ENCODE results near the gene KCNG3. TPM values are rescaled to one million over a fixed set of nuclear protein-coding genes. Genes with fewer than 3 reads are reported as not detected.
"Not testable (repeated sequence)": the region's sequence is repeated elsewhere in the genome, so short reads cannot be mapped to it uniquely, and the experiment has no call there.

The KCNG3 gene
- total RNA-seq, 1 donor from 2014 or later = under 0.01 TPM

DNA sequence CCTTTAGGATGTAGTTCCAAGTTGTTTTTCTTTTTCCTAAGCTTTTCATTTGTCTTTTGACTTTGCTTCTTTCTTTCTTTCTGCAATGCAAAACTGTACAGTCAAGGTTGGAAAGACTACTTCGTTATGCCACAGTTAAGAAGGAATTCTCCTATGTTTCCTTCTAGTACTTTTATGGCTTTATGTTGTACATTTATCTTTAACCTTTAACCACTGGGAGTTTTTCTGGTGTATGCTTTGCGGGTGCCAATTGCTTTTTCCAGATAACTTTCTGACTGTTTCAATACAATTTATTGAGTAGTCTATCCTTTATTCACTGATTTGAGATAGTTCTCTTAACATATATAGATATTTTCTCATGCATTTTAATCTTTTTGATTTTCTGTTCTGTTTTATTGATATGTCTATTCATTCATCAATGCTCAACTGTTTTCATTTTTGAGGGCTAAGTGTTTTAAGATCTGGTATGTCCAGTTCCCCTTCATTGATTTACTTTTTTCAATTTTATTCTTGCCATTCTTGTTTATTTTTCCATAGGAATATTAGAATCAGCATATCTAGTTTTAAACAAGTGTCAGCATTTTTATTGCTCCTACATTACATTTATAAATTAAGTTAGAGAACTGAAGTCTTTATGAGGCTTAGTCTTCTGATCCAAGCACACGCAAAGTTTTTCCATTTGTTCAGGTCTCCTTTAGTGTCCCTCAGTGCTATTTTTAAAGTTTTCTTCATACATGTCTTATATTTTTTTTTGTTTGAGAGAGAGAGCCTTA lies 82.9 kb downstream of the KCNG3 start:
- Histone ChIP-seq H3K4me3 (ENCODE audit: low read length in 3 of 3) (no peak overlapping the region), H3K9ac (ENCODE audit: low read depth in 1 of 3, low read length in 3 of 3) (no peak overlapping the region), H3K27ac (ENCODE audit: low read depth, low read length) (no peak overlapping the region), H3K4me1 (ENCODE audit: control insufficient read depth in 3 of 3, insufficient read depth in 3 of 3, low read length in 3 of 3) (no peaks in the 10 kb centered on the region), H3K36me3 (ENCODE audit: control insufficient read depth in 3 of 3, insufficient read depth in 3 of 3, low read length in 3 of 3) (no peaks in the 10 kb centered on the region), H3K27me3 (ENCODE audit: control insufficient read depth in 3 of 3, insufficient read depth in 3 of 3, low read length in 3 of 3) (no peaks in the 10 kb centered on the region), H3K9me3 (ENCODE audit: control insufficient read depth in 3 of 3, low read length in 3 of 3) (no peaks in the 10 kb centered on the region)

DNA sequence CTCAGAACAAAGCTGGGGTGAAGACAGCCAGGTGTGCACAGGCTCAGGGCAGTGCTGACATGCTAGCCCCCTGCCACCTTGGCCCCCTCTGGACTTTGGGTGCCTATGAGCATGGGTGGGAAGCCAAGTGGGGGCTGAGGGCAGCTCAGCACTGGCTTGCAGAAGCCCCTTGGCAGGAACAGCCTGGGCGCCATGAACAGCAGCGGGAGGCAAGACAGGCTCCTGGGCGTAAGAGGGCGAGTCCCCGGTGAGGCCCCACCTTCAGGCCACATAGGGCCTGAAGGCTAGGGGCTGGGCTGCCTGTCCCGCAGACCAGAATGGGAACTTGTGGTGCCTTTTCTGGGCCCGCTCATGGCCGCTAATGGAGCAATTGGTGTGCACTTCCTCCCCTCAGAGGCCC lies 85.8 kb downstream of the KCNG3 start:
- H3K9ac ChIP-seq (ENCODE audit: low read depth in 1 of 3, low read length in 3 of 3) = no peak overlapping the region
- no peak overlapping the region for H3K4me3 ChIP-seq (ENCODE audit: low read length in 3 of 3)
- no peak overlapping the region for H3K27ac ChIP-seq (ENCODE audit: low read depth, low read length)

DNA sequence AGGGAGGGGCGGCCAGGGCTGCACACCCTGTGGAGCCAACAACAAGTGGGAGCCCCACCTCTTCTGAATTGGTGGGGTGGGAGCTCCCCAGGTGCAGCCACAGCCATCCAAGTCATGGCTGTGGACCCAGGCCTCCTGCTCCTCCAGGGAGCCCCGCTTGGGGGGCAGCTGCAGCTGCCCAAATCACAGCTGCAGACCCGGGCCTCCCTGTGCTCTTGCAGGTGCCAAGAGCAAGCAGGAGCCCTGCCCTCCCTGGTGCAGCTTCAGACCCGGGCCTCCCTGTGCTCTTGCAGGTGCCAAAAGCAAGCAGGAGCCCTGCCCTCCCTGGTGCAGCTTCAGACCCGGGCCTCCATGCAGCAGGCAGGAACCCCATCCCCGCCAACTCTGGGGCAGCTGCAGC lies 86.3 kb downstream of the KCNG3 start:
- no peaks in the 10 kb centered on the region for H3K9me3 ChIP-seq (ENCODE audit: control insufficient read depth in 3 of 3, low read length in 3 of 3)
- H3K9ac ChIP-seq (ENCODE audit: low read depth in 1 of 3, low read length in 3 of 3) = no peak overlapping the region

More for the DNA sequence above, 85.8 kb downstream of the KCNG3 start:
- no peaks in the 10 kb centered on the region for H3K4me1 ChIP-seq (ENCODE audit: control insufficient read depth in 3 of 3, insufficient read depth in 3 of 3, low read length in 3 of 3)
- no peaks in the 10 kb centered on the region for H3K27me3 ChIP-seq (ENCODE audit: control insufficient read depth in 3 of 3, insufficient read depth in 3 of 3, low read length in 3 of 3)
- no peaks in the 10 kb centered on the region for H3K36me3 ChIP-seq (ENCODE audit: control insufficient read depth in 3 of 3, insufficient read depth in 3 of 3, low read length in 3 of 3)
- no peaks in the 10 kb centered on the region for H3K9me3 ChIP-seq (ENCODE audit: control insufficient read depth in 3 of 3, low read length in 3 of 3)

DNA sequence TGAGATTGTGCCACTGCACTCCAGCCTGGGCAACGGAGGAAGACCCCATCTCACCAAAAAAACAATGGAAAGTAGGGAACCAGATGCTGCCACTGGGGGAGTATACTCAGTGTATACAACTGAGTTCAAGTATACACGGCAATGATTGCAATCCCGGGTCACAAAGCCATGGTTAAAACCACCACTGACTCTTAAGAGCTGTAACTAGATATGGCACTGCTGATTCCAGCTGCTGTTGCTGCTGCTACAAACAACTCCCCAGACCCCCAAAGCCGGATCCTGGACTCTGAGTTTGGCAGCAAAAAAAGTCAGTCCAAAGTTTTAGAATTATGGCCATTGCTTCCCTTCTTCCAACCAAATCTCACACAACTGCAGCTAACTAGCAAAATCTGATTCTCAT lies 89.1 kb downstream of the KCNG3 start:
- no peak overlapping the region for H3K27ac ChIP-seq (ENCODE audit: low read depth, low read length)
- H3K4me1 ChIP-seq (ENCODE audit: control insufficient read depth in 3 of 3, insufficient read depth in 3 of 3, low read length in 3 of 3) = no peaks in the 10 kb centered on the region
- H3K4me3 ChIP-seq (ENCODE audit: low read length in 3 of 3) = no peak overlapping the region
- H3K9ac ChIP-seq (ENCODE audit: low read depth in 1 of 3, low read length in 3 of 3) = no peak overlapping the region
- no peaks in the 10 kb centered on the region for H3K36me3 ChIP-seq (ENCODE audit: control insufficient read depth in 3 of 3, insufficient read depth in 3 of 3, low read length in 3 of 3)
- H3K27me3 ChIP-seq (ENCODE audit: control insufficient read depth in 3 of 3, insufficient read depth in 3 of 3, low read length in 3 of 3) = no peaks in the 10 kb centered on the region
- H3K9me3 ChIP-seq (ENCODE audit: control insufficient read depth in 3 of 3, low read length in 3 of 3) = no peaks in the 10 kb centered on the region

More for the DNA sequence above, 86.3 kb downstream of the KCNG3 start:
- H3K36me3 ChIP-seq (ENCODE audit: control insufficient read depth in 3 of 3, insufficient read depth in 3 of 3, low read length in 3 of 3) = no peaks in the 10 kb centered on the region
- no peaks in the 10 kb centered on the region for H3K4me1 ChIP-seq (ENCODE audit: control insufficient read depth in 3 of 3, insufficient read depth in 3 of 3, low read length in 3 of 3)
- no peak overlapping the region for H3K27ac ChIP-seq (ENCODE audit: low read depth, low read length)
- no peaks in the 10 kb centered on the region for H3K27me3 ChIP-seq (ENCODE audit: control insufficient read depth in 3 of 3, insufficient read depth in 3 of 3, low read length in 3 of 3)
- no peak overlapping the region for H3K4me3 ChIP-seq (ENCODE audit: low read length in 3 of 3)

DNA sequence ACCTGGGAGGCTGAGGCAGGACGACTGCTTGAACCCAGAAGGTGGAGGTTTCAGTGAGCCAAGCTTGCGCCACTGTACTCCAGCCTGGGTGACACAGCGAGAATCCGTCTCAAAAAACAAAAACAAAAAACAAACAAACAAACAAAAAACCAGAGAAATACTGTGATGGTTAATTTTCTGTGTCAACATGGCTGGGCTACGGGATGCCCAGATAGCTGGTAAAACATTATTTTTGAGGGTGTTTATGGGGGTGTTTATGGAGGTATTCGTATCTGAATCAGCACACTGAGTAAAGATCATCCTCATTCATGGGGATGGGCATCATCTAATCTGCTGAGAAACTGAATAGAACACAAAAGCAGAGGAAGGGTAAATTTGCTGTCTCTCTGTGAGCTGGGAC lies 92.0 kb downstream of the KCNG3 start:
- Histone ChIP-seq H3K27me3 (ENCODE audit: control insufficient read depth in 3 of 3, insufficient read depth in 3 of 3, low read length in 3 of 3) (no peaks in the 10 kb centered on the region), H3K9ac (ENCODE audit: low read depth in 1 of 3, low read length in 3 of 3) (no peak overlapping the region), H3K36me3 (ENCODE audit: control insufficient read depth in 3 of 3, insufficient read depth in 3 of 3, low read length in 3 of 3) (no peaks in the 10 kb centered on the region), H3K27ac (ENCODE audit: low read depth, low read length) (no peak overlapping the region), H3K4me3 (ENCODE audit: low read length in 3 of 3) (no peak overlapping the region), H3K4me1 (ENCODE audit: control insufficient read depth in 3 of 3, insufficient read depth in 3 of 3, low read length in 3 of 3) (no peaks in the 10 kb centered on the region), H3K9me3 (ENCODE audit: control insufficient read depth in 3 of 3, low read length in 3 of 3) (no peaks in the 10 kb centered on the region)

DNA sequence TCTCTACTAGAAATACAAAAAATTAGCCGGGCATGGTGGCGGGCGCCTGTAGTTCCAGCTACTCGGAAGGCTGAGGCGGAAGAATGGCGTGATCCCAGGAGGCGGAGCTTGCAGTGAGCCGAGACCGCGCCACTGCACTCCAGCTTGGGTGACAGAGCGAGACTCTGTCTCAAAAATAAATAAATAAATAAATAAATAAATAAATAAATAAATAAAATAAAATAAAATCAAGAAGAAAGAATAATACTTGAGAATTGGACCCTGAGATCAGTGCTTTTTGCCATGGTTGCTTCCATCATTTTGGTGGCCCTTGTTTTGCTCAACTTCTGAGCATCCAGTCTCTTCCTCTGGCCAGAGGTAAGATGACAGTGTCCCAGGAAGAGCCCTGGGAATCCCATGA lies 95.7 kb downstream of the KCNG3 start:
- not testable (repeated sequence) for H3K27me3 ChIP-seq (ENCODE audit: control insufficient read depth in 3 of 3, insufficient read depth in 3 of 3, low read length in 3 of 3); H3K4me1 ChIP-seq (ENCODE audit: control insufficient read depth in 3 of 3, insufficient read depth in 3 of 3, low read length in 3 of 3); H3K9me3 ChIP-seq (ENCODE audit: control insufficient read depth in 3 of 3, low read length in 3 of 3); H3K4me3 ChIP-seq (ENCODE audit: low read length in 3 of 3); H3K27ac ChIP-seq (ENCODE audit: low read depth, low read length); H3K36me3 ChIP-seq (ENCODE audit: control insufficient read depth in 3 of 3, insufficient read depth in 3 of 3, low read length in 3 of 3); H3K9ac ChIP-seq (ENCODE audit: low read depth in 1 of 3, low read length in 3 of 3)

DNA sequence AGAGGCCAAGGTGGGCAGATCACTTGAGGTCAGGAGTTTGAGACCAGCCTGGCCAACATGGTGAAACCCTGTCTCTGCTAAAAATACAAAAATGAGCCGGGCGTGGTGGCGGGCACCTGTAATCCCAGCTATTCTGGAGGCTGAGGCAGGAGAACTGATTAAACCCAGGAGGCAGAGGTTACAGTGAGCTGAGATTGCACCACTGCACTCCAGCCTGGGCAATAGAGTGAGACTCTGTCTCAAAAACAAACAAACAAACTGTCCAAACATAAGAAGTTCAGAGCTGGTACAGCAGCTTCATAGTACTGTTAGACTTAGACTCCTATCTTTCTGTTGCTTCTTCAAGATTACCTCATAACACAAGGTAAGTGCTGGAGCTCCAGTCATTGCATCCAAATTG lies 100.5 kb downstream of the KCNG3 start:
- not testable (repeated sequence) for H3K9ac ChIP-seq (ENCODE audit: low read depth in 1 of 3, low read length in 3 of 3); H3K36me3 ChIP-seq (ENCODE audit: control insufficient read depth in 3 of 3, insufficient read depth in 3 of 3, low read length in 3 of 3); H3K27ac ChIP-seq (ENCODE audit: low read depth, low read length); H3K27me3 ChIP-seq (ENCODE audit: control insufficient read depth in 3 of 3, insufficient read depth in 3 of 3, low read length in 3 of 3); H3K4me1 ChIP-seq (ENCODE audit: control insufficient read depth in 3 of 3, insufficient read depth in 3 of 3, low read length in 3 of 3); H3K4me3 ChIP-seq (ENCODE audit: low read length in 3 of 3); H3K9me3 ChIP-seq (ENCODE audit: control insufficient read depth in 3 of 3, low read length in 3 of 3)

DNA sequence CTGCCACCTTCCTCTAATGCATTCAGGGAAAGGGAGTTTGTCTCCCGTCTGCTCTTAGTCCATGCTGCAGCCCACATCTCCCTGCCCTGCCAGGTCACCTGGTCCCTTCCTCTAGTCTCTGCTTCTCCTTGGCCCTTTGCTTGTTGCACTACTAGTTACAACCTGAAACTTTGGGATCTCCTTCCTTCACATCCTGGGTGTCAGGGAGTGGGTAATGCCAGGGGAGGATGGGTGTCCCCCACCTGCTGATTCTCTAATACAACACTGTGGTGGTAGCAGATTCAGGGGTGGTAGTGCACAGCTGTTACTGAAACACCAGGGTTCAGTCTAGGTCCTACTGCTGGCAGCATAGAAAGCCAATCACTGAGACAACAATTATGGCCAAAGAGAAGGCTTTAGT lies 101.6 kb downstream of the KCNG3 start:
- Histone ChIP-seq H3K9me3 (ENCODE audit: control insufficient read depth in 3 of 3, low read length in 3 of 3) (no peaks in the 10 kb centered on the region), H3K36me3 (ENCODE audit: control insufficient read depth in 3 of 3, insufficient read depth in 3 of 3, low read length in 3 of 3) (no peaks in the 10 kb centered on the region), H3K27me3 (ENCODE audit: control insufficient read depth in 3 of 3, insufficient read depth in 3 of 3, low read length in 3 of 3) (no peaks in the 10 kb centered on the region), H3K9ac (ENCODE audit: low read depth in 1 of 3, low read length in 3 of 3) (no peak overlapping the region), H3K4me3 (ENCODE audit: low read length in 3 of 3) (no peak overlapping the region), H3K4me1 (ENCODE audit: control insufficient read depth in 3 of 3, insufficient read depth in 3 of 3, low read length in 3 of 3) (peaks cover 0 to 3% (median 0%) of the 10 kb centered on the region in 3 donors), H3K27ac (ENCODE audit: low read depth, low read length) (no peak overlapping the region)

Small RNA genes lying within 50 kb of the gene (small RNA-seq; reads per million reads assigned to genes)
- gene RF00017 = not detected
- 0.23 reads per million, percentile 10 among the genes with 10 or more reads in this experiment for gene RF00612

Other genes starting within 250 kb of the KCNG3 start
- 180 TPM for gene COX7A2L, start 132.8 kb downstream of the KCNG3 start, total RNA-seq
- 26.6 TPM for gene MTA3, start 74.7 kb upstream of the KCNG3 start, total RNA-seq